GM19455 (cell line): ENCODE measurements around the gene EDC3.

Experiments
- ATAC-seq: cut with Tn5 transposase; IDR thresholded peaks from one replicate; pipeline ENCODE4 v1.9.1; 2021; ENCODE audit not compliant: unreplicated experiment

EDC3 gene

DNA sequence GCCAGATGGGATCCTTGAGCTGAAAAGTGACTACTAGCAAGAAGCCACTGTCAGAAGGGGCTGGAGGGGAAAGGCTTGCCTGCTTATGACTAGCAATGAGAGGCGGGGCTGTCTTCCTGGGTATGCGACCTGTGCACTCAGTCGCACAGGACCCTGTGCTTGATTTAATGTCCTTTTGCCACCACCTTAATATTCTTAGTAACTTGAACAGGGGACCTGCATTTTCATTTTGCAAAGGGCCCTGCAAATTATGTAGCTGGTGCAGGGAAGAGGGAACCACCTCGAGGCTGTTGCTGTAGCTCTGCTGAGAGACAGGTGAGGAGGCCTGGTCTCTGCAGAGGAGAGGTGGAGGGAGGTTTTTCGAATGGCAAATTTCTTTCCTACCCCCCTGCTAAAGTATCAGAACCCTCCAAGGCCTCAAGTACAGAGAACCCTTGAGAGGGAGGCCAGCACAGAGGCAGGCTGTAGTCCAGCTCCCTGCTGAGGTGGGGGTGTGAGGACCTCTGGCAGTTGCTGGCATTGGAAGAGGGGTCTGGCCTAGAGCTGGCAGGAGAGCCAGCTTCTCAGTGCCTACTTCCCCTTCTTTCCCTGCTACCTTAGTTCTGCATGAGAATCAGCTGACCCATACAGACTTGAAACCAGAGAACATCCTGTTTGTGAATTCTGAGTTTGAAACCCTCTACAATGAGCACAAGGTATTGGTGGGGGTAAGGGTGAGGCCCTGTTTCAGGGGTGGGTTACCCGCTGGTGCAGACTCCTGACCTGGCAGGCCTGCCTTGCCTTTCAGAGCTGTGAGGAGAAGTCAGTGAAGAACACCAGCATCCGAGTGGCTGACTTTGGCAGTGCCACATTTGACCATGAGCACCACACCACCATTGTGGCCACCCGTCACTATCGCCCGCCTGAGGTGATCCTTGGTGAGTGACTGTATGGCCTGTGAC, 68.8 kb downstream of the EDC3 start:
- ATAC-seq: peak; percentile 65

GRCh38 chr15:74626336-74626735, 69.5 kb downstream of the EDC3 start:
- ATAC-seq: no peak

DNA sequence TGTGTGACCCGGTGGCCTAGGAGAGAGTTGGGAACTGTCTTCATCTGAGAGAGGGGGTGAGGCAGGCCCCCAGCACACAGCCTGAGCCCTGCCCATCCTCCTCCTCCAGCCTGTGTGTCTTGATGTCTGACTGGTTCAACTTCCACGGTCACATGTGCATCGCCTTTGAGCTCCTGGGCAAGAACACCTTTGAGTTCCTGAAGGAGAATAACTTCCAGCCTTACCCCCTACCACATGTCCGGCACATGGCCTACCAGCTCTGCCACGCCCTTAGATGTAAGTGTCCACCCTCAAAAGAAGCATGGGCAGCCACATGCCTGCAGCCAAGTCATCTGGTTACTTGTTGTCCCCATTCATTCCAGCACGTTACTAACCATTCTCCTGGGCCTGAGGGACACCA, 70.1 kb downstream of the EDC3 start:
- ATAC-seq: no peak

DNA sequence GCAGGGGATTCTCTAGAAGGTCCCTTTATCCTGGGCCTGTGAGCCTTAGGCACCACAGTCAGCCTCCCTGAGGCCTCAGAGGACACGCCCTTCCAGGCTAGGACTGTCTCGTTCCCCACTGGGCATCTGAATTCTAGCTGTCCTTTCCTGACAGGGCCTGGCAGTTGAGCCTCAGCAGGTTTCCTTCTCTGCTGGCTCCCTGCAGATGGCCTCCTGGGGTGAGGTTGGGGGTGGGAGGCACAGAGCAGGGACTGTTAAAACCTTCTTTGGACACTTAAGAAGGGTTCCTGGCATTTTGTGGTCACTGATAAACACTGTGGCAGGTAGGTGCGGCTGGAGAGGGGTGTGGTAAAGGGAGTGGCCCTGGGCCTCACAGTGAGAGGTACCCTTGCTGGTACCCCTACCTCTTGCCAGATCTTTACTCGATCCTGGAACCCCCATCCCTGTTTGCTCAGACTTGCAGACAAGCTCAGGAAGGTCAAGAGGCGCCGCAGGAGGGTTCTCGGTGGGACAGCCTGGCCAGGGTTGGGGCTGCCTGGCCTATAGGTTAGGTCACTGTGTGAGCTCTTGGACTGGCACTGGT, 71.7 kb downstream of the EDC3 start:
- ATAC-seq: no peak

- no peak for ATAC-seq
Observed at GRCh38 chr15:74622758-74623157, 73.1 kb downstream of the EDC3 start.

GRCh38 chr15:74621936-74622335, 73.9 kb downstream of the EDC3 start:
- no peak for ATAC-seq

DNA sequence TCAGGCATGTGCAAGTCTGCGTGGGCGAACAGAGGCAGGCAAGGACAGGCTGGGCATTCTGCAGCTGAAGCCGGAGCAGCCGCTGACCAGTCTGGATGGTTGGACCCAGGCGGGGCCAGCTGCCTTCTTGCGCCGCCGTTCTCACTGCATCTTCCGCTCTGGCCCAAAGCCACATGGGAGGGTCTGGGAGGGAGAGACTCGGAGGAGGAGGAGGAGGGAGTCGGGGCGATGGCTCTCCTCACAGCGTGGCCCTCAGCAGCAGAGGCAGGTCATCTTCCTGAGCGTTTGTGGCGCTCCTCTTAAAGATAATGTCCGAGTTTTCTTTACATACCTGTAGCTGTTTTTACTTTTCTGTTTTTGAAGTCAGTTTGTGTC, 74.3 kb downstream of the EDC3 start:
- no peak for ATAC-seq

- no peak for ATAC-seq
Observed at GRCh38 chr15:74620636-74621545, 74.9 kb downstream of the EDC3 start.

DNA sequence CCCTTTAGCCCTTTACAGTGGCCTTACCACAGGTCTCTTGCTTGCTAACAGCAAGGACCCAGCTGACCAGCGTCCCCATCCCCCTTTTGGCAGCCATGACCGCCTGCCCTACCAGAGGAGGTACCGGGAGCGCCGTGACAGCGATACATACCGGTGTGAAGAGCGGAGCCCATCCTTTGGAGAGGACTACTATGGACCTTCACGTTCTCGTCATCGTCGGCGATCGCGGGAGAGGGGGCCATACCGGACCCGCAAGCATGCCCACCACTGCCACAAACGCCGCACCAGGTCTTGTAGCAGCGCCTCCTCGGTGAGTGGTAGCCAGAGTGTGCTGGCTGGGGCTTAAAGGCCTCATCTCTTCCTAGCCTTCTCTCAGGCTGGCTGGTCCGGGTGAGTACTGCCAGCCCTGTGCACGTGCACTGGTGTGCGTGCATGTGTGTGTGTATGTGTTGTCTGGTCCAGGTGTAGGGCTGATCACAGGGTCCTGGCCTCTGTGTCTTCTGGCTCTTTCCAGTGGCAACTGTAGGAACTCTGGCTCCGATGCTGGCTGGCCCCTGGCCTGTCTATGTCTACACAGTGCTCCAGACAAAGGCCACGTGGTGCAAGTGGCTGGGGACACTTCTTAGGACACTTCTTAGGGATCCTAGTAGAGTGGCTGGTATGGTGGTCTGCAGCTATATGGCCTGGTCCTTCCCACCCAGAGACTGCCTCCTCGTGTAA, 75.7 kb downstream of the EDC3 start:
- ATAC-seq: no peak

DNA sequence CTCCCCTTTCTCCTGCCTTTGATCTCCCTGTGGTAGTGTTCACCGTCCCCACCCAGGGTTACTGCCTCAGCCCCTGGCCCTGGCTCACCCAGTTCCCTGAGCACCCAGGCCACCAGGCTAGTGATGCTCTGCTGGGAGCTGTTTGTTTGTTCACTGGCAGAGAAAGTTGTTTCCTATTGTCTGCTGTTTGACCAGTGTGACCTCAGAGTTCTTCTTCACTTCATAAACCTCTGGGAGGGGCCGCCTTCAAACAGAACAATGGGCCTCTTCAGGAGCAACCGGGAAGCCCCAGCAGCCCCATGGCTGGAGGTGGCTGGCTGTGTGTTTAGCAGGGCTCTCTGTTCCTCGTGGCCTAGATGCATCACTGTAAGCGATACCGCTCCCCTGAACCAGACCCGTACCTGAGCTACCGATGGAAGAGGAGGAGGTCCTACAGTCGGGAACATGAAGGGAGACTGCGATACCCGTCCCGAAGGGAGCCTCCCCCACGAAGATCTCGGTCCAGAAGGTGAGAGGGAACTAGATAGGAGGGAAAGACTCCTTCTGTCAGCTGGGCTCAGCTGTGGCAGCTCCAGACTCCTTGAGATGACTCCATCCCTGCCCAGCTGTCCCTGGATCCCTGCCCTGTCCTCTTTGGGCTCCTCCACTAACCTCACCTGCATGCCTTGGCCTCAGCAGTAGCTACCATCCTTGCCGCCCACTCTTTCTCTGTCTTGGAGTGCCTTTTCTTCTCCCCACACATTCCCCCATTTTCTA, 76.8 kb downstream of the EDC3 start:
- no peak for ATAC-seq

GRCh38 chr15:74616996-74617395, 78.8 kb downstream of the EDC3 start:
- ATAC-seq: no peak

DNA sequence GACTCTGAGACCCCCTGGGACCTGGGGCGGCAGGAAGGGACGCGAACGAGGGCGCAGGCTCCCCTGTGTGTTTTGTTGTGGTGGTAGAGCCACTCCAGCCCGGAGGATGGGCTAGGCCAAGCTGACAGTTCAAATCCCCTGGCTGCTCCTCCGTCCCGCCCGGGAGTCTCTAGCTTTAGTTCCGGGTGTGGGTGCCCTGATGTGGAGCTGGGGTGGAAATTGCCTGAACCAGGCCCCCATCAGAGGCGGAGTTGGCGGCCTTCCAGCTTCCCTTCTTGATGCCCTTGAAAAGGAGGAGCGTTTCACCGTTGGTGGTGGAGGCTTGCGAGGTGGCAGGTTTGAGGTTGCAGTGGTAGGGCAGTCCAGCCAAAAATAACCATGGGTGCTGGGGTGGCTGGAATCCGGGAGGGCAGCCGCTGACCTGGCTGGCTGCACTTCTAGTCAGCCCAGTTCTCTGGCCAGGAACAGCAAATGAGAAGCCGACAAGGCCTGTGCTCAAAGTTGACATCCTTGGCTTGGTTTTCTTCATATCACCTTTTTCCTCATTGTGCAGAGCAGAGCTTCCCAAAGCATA, 79.4 kb downstream of the EDC3 start:
- no peak for ATAC-seq

DNA sequence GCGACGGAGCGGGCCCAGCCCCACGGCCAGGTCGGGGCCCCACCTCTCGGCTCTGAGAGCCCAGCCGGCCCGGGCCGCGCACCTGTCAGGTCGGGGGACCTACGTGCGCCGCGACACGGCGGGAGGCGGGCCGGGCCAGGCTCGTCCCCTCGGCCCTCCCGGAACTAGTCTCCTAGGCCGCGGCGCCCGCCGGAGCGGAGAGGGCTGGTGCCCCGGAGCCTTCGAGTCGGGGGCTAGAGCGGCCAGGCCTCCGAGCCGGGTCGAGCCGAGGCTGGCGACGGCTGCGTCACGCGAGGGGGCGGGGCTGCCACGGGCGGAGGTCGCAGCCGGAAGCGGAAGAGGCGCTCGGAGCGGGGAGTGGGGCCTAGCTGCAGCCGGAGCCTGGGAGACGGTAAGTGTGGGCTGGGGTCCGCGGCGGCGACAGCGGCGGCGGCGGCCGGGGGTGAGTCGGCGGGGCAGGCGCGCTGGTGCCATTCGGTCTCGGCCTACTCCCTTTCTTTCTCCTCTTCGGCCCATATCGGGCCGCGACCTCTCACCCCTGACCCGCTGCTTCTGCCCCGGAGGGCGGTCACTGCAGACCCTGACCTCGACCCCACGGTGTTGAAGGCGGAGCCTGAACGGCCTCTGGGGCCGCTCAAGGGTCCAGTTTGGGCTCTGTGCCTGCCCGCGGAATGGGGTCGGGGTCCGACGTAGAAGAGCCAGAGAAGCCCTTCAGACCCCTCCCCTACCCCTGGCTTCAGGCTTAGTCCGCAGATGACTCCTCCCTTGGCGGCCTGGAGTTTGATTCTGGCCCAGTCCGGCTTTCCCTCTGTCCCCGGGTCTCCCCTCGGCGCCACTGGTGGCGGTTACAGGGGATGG, 80.1 kb downstream of the EDC3 start, which contains the start of gene CLK3:
Gene CLK3, plus strand, starts transcription at position 329 of the 858 bp plus-strand sequence. CDS start 3,361 bp downstream, outside the sequence.
- peak; percentile 81 for ATAC-seq

- ATAC-seq: peak; percentile 35
Observed at GRCh38 chr15:74614744-74615507, 80.9 kb downstream of the EDC3 start.

GRCh38 chr15:74613953-74614743, 81.7 kb downstream of the EDC3 start:
- ATAC-seq: no peak

DNA sequence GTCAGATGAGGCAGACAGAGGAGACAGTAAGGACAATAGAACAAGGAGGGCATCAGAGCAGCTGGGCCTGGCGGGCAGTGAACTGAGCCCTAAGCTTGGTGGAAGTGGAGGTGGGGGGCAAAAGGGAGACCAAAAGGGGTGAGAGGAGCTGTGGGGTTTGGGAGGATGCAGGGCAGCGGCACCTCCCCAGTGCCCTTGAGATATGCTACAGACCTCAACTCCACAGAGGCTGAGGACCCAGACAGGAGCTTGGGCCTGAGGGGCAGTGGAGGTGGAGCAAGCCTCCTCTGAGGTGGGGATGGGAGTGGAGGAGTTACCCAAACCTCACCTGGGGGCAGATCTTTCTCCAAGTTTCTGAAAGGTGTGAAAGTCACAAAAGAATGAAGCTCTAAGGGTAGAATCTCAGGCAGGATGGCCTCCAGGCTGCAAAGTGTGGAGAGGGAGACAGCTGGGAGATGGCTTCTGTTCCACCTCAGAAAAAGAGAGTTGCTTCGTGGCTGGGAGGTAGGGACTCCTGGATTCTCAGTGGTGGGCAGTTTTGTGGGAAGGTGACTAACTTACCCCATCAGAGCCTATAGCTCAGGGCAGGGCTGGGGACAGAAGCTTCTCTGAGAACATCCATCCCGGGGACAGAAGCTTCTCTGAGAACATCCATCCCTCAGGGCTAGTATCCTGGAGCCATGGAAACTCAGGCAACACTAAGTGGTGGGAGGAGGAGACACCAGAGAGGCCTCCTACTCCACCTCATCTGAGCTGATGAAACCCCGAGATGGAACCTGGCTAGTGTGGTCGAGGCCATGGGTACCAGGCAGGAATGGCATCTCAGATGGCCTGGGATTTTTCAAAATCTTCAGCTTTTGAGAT, 82.5 kb downstream of the EDC3 start:
- no peak for ATAC-seq
